SJSA1 (cell line): Measurements from ENCODE around the gene ARL6IP4. TPM values are rescaled to one million over a fixed set of nuclear protein-coding genes. Genes with fewer than 3 reads are reported as not detected.

Experiments
- DNase-seq, 2 experiments: peaks; one replicate each; pipeline ENCODE4 v3.0.0-alpha.2; 2015 to 2020; ENCODE audit warnings: low spot score in 2 of 2, low read depth in 1 of 2
- H3K27ac ChIP-seq: fragments of 250-450 bp; sonication (Bioruptor Pico); 2 replicates; pipeline ENCODE4 v1.5.1; 2020; ENCODE audit warnings: mild to moderate bottlenecking, moderate library complexity
- H3K27me3 ChIP-seq: fragments of 250-450 bp; sonication (Bioruptor Pico); replicated peaks from 2 replicates; pipeline ENCODE4 v1.5.1; 2020; ENCODE audit warnings: mild to moderate bottlenecking, moderate library complexity
- H3K36me3 ChIP-seq: fragments of 250-450 bp; sonication (Bioruptor Pico); 2 replicates; pipeline ENCODE4 v1.5.1; 2020; ENCODE audit warnings: mild to moderate bottlenecking
- H3K4me1 ChIP-seq: fragments of 250-450 bp; sonication (Bioruptor Pico); replicated peaks from 2 replicates; pipeline ENCODE4 v1.6.1; 2021; ENCODE audit warnings: mild to moderate bottlenecking
- H3K4me3 ChIP-seq: fragments of 250-450 bp; sonication (Bioruptor Pico); 2 replicates; pipeline ENCODE4 v1.5.1; 2020; ENCODE audit warnings: mild to moderate bottlenecking
- H3K9me3 ChIP-seq: fragments of 250-450 bp; sonication (Bioruptor Pico); replicated peaks from 2 replicates; pipeline ENCODE4 v1.5.1; 2020; ENCODE audit warnings: mild to moderate bottlenecking
- total RNA-seq: library from RNA; depleted of rRNA; stranded (reverse); fragments of >200 nt; shearing (Covaris generic); gene quantifications from 2 replicates; pipeline ENCODE4 v1.2.3, GENCODE V29; 2014

ARL6IP4 gene
- total RNA-seq, 1 experiment from 2014 or later = 263 TPM

- H3K4me1 ChIP-seq = peaks cover 37% of the 10 kb centered on the region
- DNase-seq = no peak
- peaks cover 79% of the 10 kb centered on the region for H3K36me3 ChIP-seq
- no peaks in the 10 kb centered on the region for H3K27me3 ChIP-seq
- H3K4me3 ChIP-seq = no peak overlapping the region
- no peak overlapping the region for H3K27ac ChIP-seq
- no peaks in the 10 kb centered on the region for H3K9me3 ChIP-seq
These were observed 1.9 kb upstream of the ARL6IP4 start for GRCh38 chr12:122978507-122978955.

GRCh38 chr12:122979001-122979907 lies 1.2 kb upstream of the ARL6IP4 start:
- H3K27me3 ChIP-seq = no peaks in the 10 kb centered on the region
- peak overlapping the region; percentile 69 for H3K27ac ChIP-seq
- DNase-seq = no peak
- peak overlapping the region; percentile 89 for H3K4me3 ChIP-seq
- peaks cover 37% of the 10 kb centered on the region for H3K4me1 ChIP-seq
- H3K9me3 ChIP-seq = no peaks in the 10 kb centered on the region
- peaks cover 85% of the 10 kb centered on the region for H3K36me3 ChIP-seq

DNA sequence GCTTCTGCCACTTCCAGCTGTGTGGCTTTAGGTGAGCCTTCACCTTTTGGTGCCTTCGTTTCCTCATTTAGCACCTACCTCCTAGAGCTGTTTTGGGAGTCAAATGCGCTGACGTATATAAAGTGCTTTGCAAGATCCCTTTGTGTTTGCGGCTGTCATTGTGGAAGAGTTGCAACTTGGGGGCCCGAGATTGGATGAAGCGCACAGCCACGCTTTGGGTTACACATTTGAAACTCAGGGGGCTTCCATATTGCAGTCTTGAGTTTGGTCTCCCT lies 636 bp upstream of the ARL6IP4 start:
- Histone ChIP-seq H3K27me3 (no peaks in the 10 kb centered on the region), H3K27ac (peak overlapping the region; percentile 69), H3K4me1 (peaks cover 37% of the 10 kb centered on the region), H3K36me3 (peaks cover 85% of the 10 kb centered on the region), H3K4me3 (peak overlapping the region; percentile 89), H3K9me3 (no peaks in the 10 kb centered on the region)
- DNase-seq = no peak

DNA sequence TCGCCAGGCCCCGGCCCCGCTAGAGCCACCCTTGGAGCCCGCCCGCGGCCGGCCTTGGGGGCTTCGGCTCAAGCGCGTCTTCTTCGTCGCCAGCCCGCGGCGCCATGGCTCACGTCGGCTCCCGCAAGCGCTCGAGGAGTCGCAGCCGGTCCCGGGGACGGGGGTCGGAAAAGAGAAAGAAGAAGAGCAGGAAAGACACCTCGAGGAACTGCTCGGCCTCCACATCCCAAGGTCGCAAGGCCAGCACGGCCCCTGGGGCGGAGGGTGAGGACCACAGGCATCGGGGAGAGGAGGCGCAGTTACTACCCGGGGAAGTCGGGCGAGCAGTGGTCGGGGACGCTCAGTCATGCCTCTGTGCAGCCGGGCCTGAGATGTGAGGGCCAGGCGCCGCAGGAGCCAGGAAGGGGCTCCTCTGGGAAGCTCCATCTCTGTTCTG lies 573 bp downstream of the ARL6IP4 start:
- no peak for DNase-seq
- H3K4me1 ChIP-seq = peaks cover 32% of the 10 kb centered on the region
- peaks cover 74% of the 10 kb centered on the region for H3K36me3 ChIP-seq
- peak overlapping the region; percentile 69 for H3K27ac ChIP-seq
- no peaks in the 10 kb centered on the region for H3K27me3 ChIP-seq
- peak overlapping the region; percentile 89 for H3K4me3 ChIP-seq
- H3K9me3 ChIP-seq = no peaks in the 10 kb centered on the region

GRCh38 chr12:122981587-122982476 lies 1.4 kb downstream of the ARL6IP4 start:
- Histone ChIP-seq H3K4me1 (peaks cover 26% of the 10 kb centered on the region), H3K27me3 (no peaks in the 10 kb centered on the region), H3K36me3 (peaks cover 67% of the 10 kb centered on the region), H3K9me3 (no peaks in the 10 kb centered on the region), H3K4me3 (peak overlapping the region; percentile 89), H3K27ac (peak overlapping the region; percentile 69; the same call in 1 of the 2 replicates)
- DNase-seq = no peak

DNA sequence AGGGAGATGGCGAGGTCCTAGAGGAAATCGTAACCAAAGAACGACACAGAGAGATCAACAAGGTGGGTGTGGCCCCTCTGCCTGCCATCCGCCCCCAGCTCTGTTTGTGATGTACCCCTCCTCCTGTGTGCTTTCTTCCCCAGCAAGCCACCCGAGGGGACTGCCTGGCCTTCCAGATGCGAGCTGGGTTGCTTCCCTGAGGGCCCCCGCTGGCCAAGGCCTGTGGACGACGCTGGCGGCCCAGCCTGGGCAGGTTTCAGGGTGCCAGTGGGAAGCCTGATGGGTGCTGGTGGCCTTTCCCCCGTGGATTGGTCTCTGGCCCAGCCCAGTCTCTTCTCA lies 2.0 kb downstream of the ARL6IP4 start:
- no peak overlapping the region for H3K4me3 ChIP-seq
- no peak overlapping the region for H3K27ac ChIP-seq

GRCh38 chr12:122982963-122983788 lies 2.7 kb downstream of the ARL6IP4 start:
- Histone ChIP-seq H3K27me3 (no peaks in the 10 kb centered on the region), H3K27ac (no peak overlapping the region), H3K36me3 (peaks cover 53% of the 10 kb centered on the region), H3K4me3 (no peak overlapping the region), H3K9me3 (no peaks in the 10 kb centered on the region), H3K4me1 (peaks cover 26% of the 10 kb centered on the region)
- DNase-seq = no peak

More for the DNA sequence above, 2.0 kb downstream of the ARL6IP4 start:
- H3K9me3 ChIP-seq = no peaks in the 10 kb centered on the region
- H3K36me3 ChIP-seq = peaks cover 60% of the 10 kb centered on the region
- H3K27me3 ChIP-seq = no peaks in the 10 kb centered on the region
- no peak for DNase-seq
- peaks cover 26% of the 10 kb centered on the region for H3K4me1 ChIP-seq

GRCh38 chr12:122983789-122984515 lies 3.5 kb downstream of the ARL6IP4 start:
- DNase-seq = no peak
- no peak overlapping the region for H3K27ac ChIP-seq
- no peak overlapping the region for H3K4me3 ChIP-seq

GRCh38 chr12:122984612-122985337 lies 4.3 kb downstream of the ARL6IP4 start:
- Histone ChIP-seq H3K4me3 (no peak overlapping the region), H3K4me1 (peaks cover 19% of the 10 kb centered on the region), H3K36me3 (peaks cover 37% of the 10 kb centered on the region), H3K9me3 (no peaks in the 10 kb centered on the region), H3K27me3 (no peaks in the 10 kb centered on the region), H3K27ac (no peak overlapping the region)
- no peak for DNase-seq

More at GRCh38 chr12:122983789-122984515, 3.5 kb downstream of the ARL6IP4 start:
- Histone ChIP-seq H3K27me3 (no peaks in the 10 kb centered on the region), H3K4me1 (peaks cover 26% of the 10 kb centered on the region), H3K9me3 (no peaks in the 10 kb centered on the region), H3K36me3 (peaks cover 45% of the 10 kb centered on the region)

- no peak for DNase-seq
- Histone ChIP-seq H3K9me3 (no peaks in the 10 kb centered on the region), H3K4me3 (no peak overlapping the region), H3K36me3 (peaks cover 32% of the 10 kb centered on the region), H3K27ac (no peak overlapping the region), H3K4me1 (peaks cover 16% of the 10 kb centered on the region), H3K27me3 (no peaks in the 10 kb centered on the region)
These were observed 5.1 kb downstream of the ARL6IP4 start for GRCh38 chr12:122985338-122986257.

DNA sequence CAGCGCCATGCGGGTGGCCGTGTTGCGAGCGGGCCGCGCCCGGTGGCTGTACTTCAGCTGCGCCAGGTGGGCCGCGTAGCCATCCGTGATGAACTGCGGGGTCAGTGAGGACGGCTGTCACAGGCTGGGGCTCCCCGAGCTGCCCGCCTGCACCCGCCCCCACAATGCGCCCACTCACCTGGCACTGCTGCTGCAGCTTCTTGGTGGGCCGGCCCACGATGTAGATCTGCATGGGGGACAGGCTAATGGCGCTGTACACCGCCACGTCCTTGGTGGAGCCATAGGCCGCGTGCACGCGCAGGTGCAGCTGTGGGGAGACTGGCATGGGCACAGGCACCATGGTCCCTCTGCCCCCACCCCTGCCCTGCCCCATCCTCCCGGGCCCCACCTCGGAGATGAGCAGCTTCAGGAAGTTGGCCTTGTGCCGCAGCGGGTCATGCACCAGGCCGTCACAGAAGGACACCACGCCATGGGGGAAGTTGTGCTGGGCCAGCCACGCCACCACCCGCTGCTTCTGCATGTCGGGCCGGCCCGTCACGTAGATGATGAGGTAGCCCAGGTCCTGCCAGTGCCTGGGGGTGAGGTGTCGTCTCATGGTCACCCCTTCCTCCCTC lies 5.9 kb downstream of the ARL6IP4 start:
- Histone ChIP-seq H3K4me3 (no peak overlapping the region), H3K36me3 (peaks cover 25% of the 10 kb centered on the region), H3K9me3 (no peaks in the 10 kb centered on the region), H3K4me1 (peaks cover 12% of the 10 kb centered on the region), H3K27ac (no peak overlapping the region), H3K27me3 (no peaks in the 10 kb centered on the region)
- no peak for DNase-seq
